PC-9 (cell line): ENCODE data around the gene ANKRD34B. TPM values are rescaled to one million over a fixed set of nuclear protein-coding genes. Genes with fewer than 3 reads are reported as not detected.

ENCODE experiments used
- Bru-seq: library from RNA; stranded (reverse); fragments of 400-500 nt; gene quantifications from one replicate; lab custom pipeline; 2021; lab: Mats Ljungman, UMichigan
- BruChase-seq, 2 experiments: library from RNA; stranded (reverse); fragments of 400-500 nt; gene quantifications; one replicate each; lab custom pipeline; 2021; lab: Mats Ljungman, UMichigan
- BruUV-seq: library from RNA; stranded (reverse); fragments of 400-500 nt; replicated peaks from 2 replicates; lab custom pipeline; 2021; lab: Mats Ljungman, UMichigan
- CTCF ChIA-PET: fragments of 300-600 bp; sonication (Branson Sonifier 250); formaldehyde crosslinking; loops from one replicate; lab custom pipeline; 2022; ENCODE audit warnings: antibody characterized with exemption; lab: Charles Lee
- POLR2A ChIA-PET: fragments of 300-600 bp; sonication (Branson Sonifier 250); formaldehyde crosslinking; loops from one replicate; lab custom pipeline; 2022; ENCODE audit warnings: antibody characterized with exemption; ENCODE audit not compliant: unreplicated experiment; lab: Charles Lee
- DNase-seq, 2 experiments: peaks; one replicate each; pipeline versions ENCODE4 v3.0.0 to v3.0.0-alpha.2; 2015 to 2022; ENCODE audit warnings: mixed read lengths in 1 of 2
- H2AFZ ChIP-seq: fragments of 200-600 bp; sonication (generic); 2 replicates; pipeline ENCODE4 v1.8.1; 2017; ENCODE audit warnings: antibody characterized with exemption
- H3F3A ChIP-seq: fragments of 200-600 bp; sonication (generic); 2 replicates; pipeline ENCODE4 v1.8.1; 2017; ENCODE audit warnings: antibody characterized with exemption, mild to moderate bottlenecking, low read depth; ENCODE audit not compliant: insufficient read depth
- H3K27ac ChIP-seq: fragments of 200-600 bp; sonication (generic); 2 replicates; pipeline ENCODE4 v1.6.1; 2016; ENCODE audit warnings: mixed run types
- H3K27me3 ChIP-seq: fragments of 200-600 bp; sonication (generic); 2 replicates; pipeline ENCODE4 v1.6.1; 2016; ENCODE audit warnings: low read depth, mixed run types; ENCODE audit not compliant: insufficient read depth
- H3K36me3 ChIP-seq: fragments of 200-600 bp; sonication (generic); 2 replicates; pipeline ENCODE4 v1.6.1; 2016; ENCODE audit warnings: low read depth, mixed run types
- H3K4me1 ChIP-seq: fragments of 200-600 bp; sonication (generic); replicated peaks from 2 replicates; pipeline ENCODE4 v1.6.1; 2016; ENCODE audit warnings: mixed run types; ENCODE audit not compliant: insufficient read depth
- H3K4me2 ChIP-seq: fragments of 200-600 bp; sonication (generic); 2 replicates; pipeline ENCODE4 v1.6.1; 2017; ENCODE audit warnings: mixed run types
- H3K4me3 ChIP-seq: fragments of 200-600 bp; sonication (generic); 2 replicates; pipeline ENCODE4 v1.6.1; 2016; ENCODE audit warnings: mixed run types
- H3K79me2 ChIP-seq: fragments of 200-600 bp; sonication (generic); 2 replicates; pipeline ENCODE4 v1.6.1; 2017; ENCODE audit warnings: low read depth, mixed run types
- H3K9me2 ChIP-seq: fragments of 200-600 bp; sonication (generic); 2 replicates; pipeline ENCODE4 v1.8.1; 2017; ENCODE audit warnings: mild to moderate bottlenecking; ENCODE audit not compliant: insufficient read depth
- H3K9me3 ChIP-seq: fragments of 200-600 bp; sonication (generic); 2 replicates; pipeline ENCODE4 v1.8.1; 2016; ENCODE audit warnings: low read depth; ENCODE audit not compliant: insufficient read depth
- H4K20me1 ChIP-seq: fragments of 200-600 bp; sonication (generic); 2 replicates; pipeline ENCODE4 v1.8.1; 2017; ENCODE audit not compliant: insufficient read depth
- CTCF ChIP-seq: fragments of 200-600 bp; sonication (generic); conservative IDR thresholded peaks from 2 replicates; pipeline ENCODE4 v1.6.1; 2017; ENCODE audit warnings: mixed run types, antibody characterized with exemption, mild to moderate bottlenecking, moderate library complexity
- EZH2 ChIP-seq: fragments of 200-600 bp; sonication (generic); IDR thresholded peaks from 2 replicates; pipeline ENCODE4 v1.8.0; 2017; ENCODE audit warnings: antibody characterized with exemption, low read depth
- intact Hi-C: fragments of 100-400 bp; cut with micrococcal nuclease; formaldehyde crosslinking; loops from one replicate; pipeline ENCODE4 v1.10.0; 2022; ENCODE audit not compliant: unreplicated experiment
- long read RNA-seq: library from polyadenylated mRNA; stranded (forward); transcript quantifications from one replicate; pipeline ENCODE4 v2.0.0, GENCODE V29; 2022
- total RNA-seq: library from RNA; stranded (reverse); gene quantifications from 2 replicates; pipeline ENCODE4 v1.2.3, GENCODE V29; 2021

ANKRD34B gene
- total RNA-seq = 0.15 and 0.26 TPM in 2 replicates
- percentile 12 among the genes with signal in this experiment for Bru-seq, nascent RNA
- BruChase-seq, experiment 1, labeled RNA remaining after a 2-hour chase = percentile 24 among the genes with signal in this experiment
- percentile 15 among the genes with signal in this experiment for BruChase-seq, experiment 2, labeled RNA remaining after a 6-hour chase
- long read RNA-seq = 0 reads

GRCh38 chr5:80569961-80570786, at the start of gene ANKRD34B:
Gene ANKRD34B, minus strand, starts transcription at chr5:80570280. Its CDS starts 10,261 bp downstream, at chr5:80560019.
- DNase-seq = peak in 1 of 2 experiments; percentile 37
- no peaks in the 10 kb centered on the region for H3K9me3 ChIP-seq
- no peak for TF ChIP-seq EZH2
- no peak within 1 kb of the TSS for H3K4me3 ChIP-seq
- H3F3A ChIP-seq = no peaks in the 10 kb centered on the region
- H2AFZ ChIP-seq = no peak within 1 kb of the TSS
- H3K27me3 ChIP-seq = no peaks in the 10 kb centered on the region
- intact Hi-C loops = loop anchor here (10.0 kb wide), 1 partner anchor 75 kb away; no protein-coding TSS in a partner anchor
- H3K4me1 ChIP-seq = peaks cover 10% of the 10 kb centered on the region
- no peaks in the 10 kb centered on the region for H4K20me1 ChIP-seq
- H3K27ac ChIP-seq = no peak within 1 kb of the TSS
- no peak within 1 kb of the TSS for H3K4me2 ChIP-seq
- ChIA-PET POLR2A (no interaction called here), CTCF (no interaction called here)
- no peaks in the 10 kb centered on the region for H3K79me2 ChIP-seq
- no peaks in the 10 kb centered on the region for H3K9me2 ChIP-seq
- no TSS peak for BruUV-seq
- no peaks in the 10 kb centered on the region for H3K36me3 ChIP-seq

- TF ChIP-seq CTCF (no peak), EZH2 (no peak)
- Histone ChIP-seq H3F3A (no peaks in the 10 kb centered on the region), H3K9me2 (no peaks in the 10 kb centered on the region), H3K4me3 (no peak overlapping the region), H3K4me2 (no peak overlapping the region), H2AFZ (no peak overlapping the region), H3K79me2 (no peaks in the 10 kb centered on the region), H3K9me3 (no peaks in the 10 kb centered on the region), H3K4me1 (no peaks in the 10 kb centered on the region), H3K27me3 (no peaks in the 10 kb centered on the region), H3K36me3 (no peaks in the 10 kb centered on the region), H3K27ac (no peak overlapping the region), H4K20me1 (no peaks in the 10 kb centered on the region)
- intact Hi-C loops = no loop called here
- BruUV-seq = no TSS peak
- no peak for DNase-seq
- ChIA-PET POLR2A (no interaction called here), CTCF (no interaction called here)
Observed at GRCh38 chr5:80619086-80619485, 49.0 kb upstream of the ANKRD34B start.

GRCh38 chr5:80618438-80618837, 48.4 kb upstream of the ANKRD34B start:
- DNase-seq = no peak
- Histone ChIP-seq H2AFZ (no peak overlapping the region), H3K27ac (no peak overlapping the region), H3K9me2 (no peaks in the 10 kb centered on the region), H3K4me2 (no peak overlapping the region), H3K4me3 (no peak overlapping the region), H3K4me1 (no peaks in the 10 kb centered on the region), H3K79me2 (no peaks in the 10 kb centered on the region), H4K20me1 (no peaks in the 10 kb centered on the region), H3F3A (no peaks in the 10 kb centered on the region), H3K9me3 (no peaks in the 10 kb centered on the region), H3K27me3 (no peaks in the 10 kb centered on the region), H3K36me3 (no peaks in the 10 kb centered on the region)
- ChIA-PET POLR2A (no interaction called here), CTCF (no interaction called here)
- intact Hi-C loops = no loop called here
- no TSS peak for BruUV-seq
- TF ChIP-seq EZH2 = no peak
- TF ChIP-seq CTCF = no peak
